ENCODE measurements around the gene GPD2. TPM values are rescaled to one million over a fixed set of nuclear protein-coding genes. Genes with fewer than 3 reads are reported as not detected.

The GPD2 gene
- total and polyA plus RNA-seq, 2 of the 8 experiments (the other 6 are each of a cell fraction or from before 2014, with no cell fraction given) = 8.4 to 43.1 TPM

GRCh38 chr2:156537141-156537540 lies 101.0 kb downstream of the GPD2 start:
- no peak overlapping the region for H4K8ac ChIP-seq (ENCODE audit: extremely low read depth, insufficient read depth, low read length)
- H3K4ac ChIP-seq (replicated peaks; ENCODE audit: insufficient read length, low read depth, low read length) = no peak overlapping the region
- H4K91ac ChIP-seq (replicated peaks; ENCODE audit: insufficient read length, low read length) = no peak overlapping the region
- H2AK5ac ChIP-seq (ENCODE audit: low read depth, low read length) = no peak overlapping the region
- no peak overlapping the region for H2BK20ac ChIP-seq (ENCODE audit: low read length)
- ChIA-PET CTCF (ENCODE audit: partially characterized antibody) (no interaction called here), POLR2A (ENCODE audit: partially characterized antibody) (no interaction called here)
- H3K4me3 ChIP-seq (ENCODE audit: extremely low read depth in 1 of 4, insufficient read depth in 2 of 4, low read depth in 3 of 4, low read length in 4 of 4) = no peak overlapping the region
- no peaks in the 10 kb centered on the region; the same call in 1 of the 2 replicates for H3K79me1 ChIP-seq (ENCODE audit: low read depth, low read length)
- DNase-seq (ENCODE audit: low read depth in 1 of 2, low spot score in 2 of 2) = no peak
- no peak overlapping the region for H2AFZ ChIP-seq (ENCODE audit: low read length)
- no peak overlapping the region for H3K14ac ChIP-seq (ENCODE audit: insufficient read length)
- no peaks in the 10 kb centered on the region for H3K27me3 ChIP-seq (replicated peaks in 1 of 4; ENCODE audit: control insufficient read depth in 3 of 4, extremely low read depth in 1 of 4, insufficient read depth in 3 of 4, low read length in 3 of 4)
- H2BK15ac ChIP-seq (ENCODE audit: low read length) = no peak overlapping the region
- H3K56ac ChIP-seq (replicated peaks; ENCODE audit: insufficient read length, low read depth, low read length) = no peak overlapping the region
- no peak overlapping the region for H3K27ac ChIP-seq (ENCODE audit: low read depth, low read length)
- H3K23me2 ChIP-seq (ENCODE audit: low read depth, low read length) = no peaks in the 10 kb centered on the region
- no peaks in the 10 kb centered on the region for H3K36me3 ChIP-seq (ENCODE audit: control insufficient read depth in 2 of 4, insufficient read depth in 4 of 4, low read length in 3 of 4)
- H3K23ac ChIP-seq (ENCODE audit: insufficient read length) = no peak overlapping the region
- no peak overlapping the region for H3K9ac ChIP-seq (replicated peaks in 1 of 4; ENCODE audit: extremely low read depth in 1 of 4, low read depth in 3 of 4, low read length in 3 of 4)
- H4K5ac ChIP-seq (ENCODE audit: insufficient read length, low read depth, low read length) = no peak overlapping the region
- H4K20me1 ChIP-seq (replicated peaks in 1 of 2; ENCODE audit: control insufficient read depth in 1 of 2, insufficient read depth in 2 of 2, low read length in 2 of 2) = no peaks in the 10 kb centered on the region
- peaks cover 0 to 3% (median 0%) of the 10 kb centered on the region in 4 experiments; a peak in 1 of 7 replicates for H3K4me1 ChIP-seq (replicated peaks in 1 of 4; ENCODE audit: control insufficient read depth in 3 of 4, insufficient read depth in 4 of 4, low read length in 3 of 4)
- no peaks in the 10 kb centered on the region for H3K9me3 ChIP-seq (ENCODE audit: insufficient read depth in 2 of 2, low read depth in 1 of 2, low read length in 1 of 2)
- H3K18ac ChIP-seq (ENCODE audit: extremely low read depth, low read length) = no peak overlapping the region
- no peak overlapping the region for H3K4me2 ChIP-seq (ENCODE audit: insufficient read depth in 1 of 2, low read depth in 2 of 2, low read length in 2 of 2)
- no peak overlapping the region for H2BK12ac ChIP-seq (ENCODE audit: low read depth, low read length)
- no peak overlapping the region for H2BK5ac ChIP-seq (ENCODE audit: low read depth, low read length)
- WGBS, 2 experiments (ENCODE audit: extremely low coverage in 1 of 2, insufficient coverage in 1 of 2, insufficient read length in 1 of 2, insufficient replicate concordance in 2 of 2, low coverage in 1 of 2, low lambda C conversion rate in 2 of 2, missing lambda C conversion rate in 1 of 2) = 86% methylated on average over 4 of the region's 4 CpGs; no CpG with 5 or more reads in 1 of the 2 experiments
- H2BK120ac ChIP-seq (replicated peaks; ENCODE audit: low read depth, low read length) = no peak overlapping the region
- H3K79me2 ChIP-seq (ENCODE audit: control insufficient read depth in 1 of 2, insufficient read depth in 2 of 2, low read length in 2 of 2) = no peaks in the 10 kb centered on the region
- FAIRE-seq = no peak
- TF ChIP-seq SP2 (IDR thresholded peaks at IDR 0.05; ENCODE audit: low read length) (no peak), CTCF (IDR thresholded peaks at IDR 0.05; ENCODE audit: control extremely low read depth in 1 of 3, insufficient read depth in 1 of 3, low read depth in 1 of 3, low read length in 3 of 3) (no peak), POU5F1 (IDR thresholded peaks at IDR 0.05; ENCODE audit: low read depth, low read length) (no peak), ATF2 (IDR thresholded peaks at IDR 0.05; ENCODE audit: low read length) (no peak), NRF1 (IDR thresholded peaks at IDR 0.05; ENCODE audit: low read depth, low read length) (no peak), SAP30 (IDR thresholded peaks at IDR 0.05; ENCODE audit: insufficient read depth, insufficient replicate concordance, low read length) (no peak), BCL11A (IDR thresholded peaks at IDR 0.05; ENCODE audit: low read depth in 2 of 2, low read length in 2 of 2) (no peak), SP1 (IDR thresholded peaks at IDR 0.05; ENCODE audit: low read depth, low read length) (no peak), SUZ12 (IDR thresholded peaks at IDR 0.05; ENCODE audit: low read length) (no peak), RBBP5 (IDR thresholded peaks at IDR 0.05; ENCODE audit: borderline replicate concordance, low read depth, low read length) (no peak)

Measured in H1 (cell line).